Activated T-helper 1 cell treated with anti-CD3 and anti-CD28 coated beads, Interleukin-2, amount 50 U/mL, for 16 hours (primary cell): ENCODE data around the gene P2RX2.

Experiments used
- DNase-seq, 2 donors: peaks; one replicate each; pipeline ENCODE4 v3.0.0-alpha.2; 2020; ENCODE audit warnings: low read depth in 1 of 2, low spot score in 1 of 2

The P2RX2 gene

GRCh38 chr12:132618683-132619043, at the start of gene P2RX2:
Gene P2RX2 (plus strand): TSS chr12:132618776. CDS start chr12:132618817, 41 bp downstream.
- DNase-seq, result no peak

DNA sequence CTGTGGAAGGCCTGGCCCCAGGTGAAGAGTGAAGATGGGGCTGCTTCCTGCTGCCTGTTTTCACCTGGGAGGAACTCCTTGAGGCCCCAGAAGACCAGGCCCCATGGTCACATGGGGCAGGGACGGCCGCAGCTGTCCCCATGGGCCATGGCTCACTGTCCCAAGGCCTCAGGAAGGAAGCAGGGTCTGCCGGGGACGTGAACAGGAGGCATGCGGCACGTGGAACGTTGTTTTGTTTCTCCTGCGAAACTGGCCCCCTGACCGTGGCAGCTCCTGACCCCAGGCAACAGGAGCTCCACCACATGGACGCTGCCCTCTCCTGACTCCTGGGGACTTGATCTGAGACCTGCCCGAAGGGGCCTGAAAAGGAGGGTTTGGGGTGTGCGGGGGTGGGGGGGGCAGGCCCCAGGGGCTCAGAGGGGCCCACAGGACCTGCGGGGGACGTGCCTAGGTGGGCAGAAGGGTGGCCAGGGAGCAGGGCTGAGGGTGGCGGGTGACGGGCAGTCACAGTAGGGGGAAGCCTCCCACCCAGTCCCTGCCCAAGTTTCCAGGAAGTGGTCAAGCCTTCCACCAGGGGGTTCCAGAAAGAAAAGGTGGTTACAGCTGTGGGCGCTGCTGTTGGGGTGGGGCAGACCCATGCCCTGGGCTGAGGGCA, 49.6 kb upstream of the P2RX2 start:
- DNase-seq, result no peak

GRCh38 chr12:132569856-132570480, 48.6 kb upstream of the P2RX2 start:
- no peak for DNase-seq

DNA sequence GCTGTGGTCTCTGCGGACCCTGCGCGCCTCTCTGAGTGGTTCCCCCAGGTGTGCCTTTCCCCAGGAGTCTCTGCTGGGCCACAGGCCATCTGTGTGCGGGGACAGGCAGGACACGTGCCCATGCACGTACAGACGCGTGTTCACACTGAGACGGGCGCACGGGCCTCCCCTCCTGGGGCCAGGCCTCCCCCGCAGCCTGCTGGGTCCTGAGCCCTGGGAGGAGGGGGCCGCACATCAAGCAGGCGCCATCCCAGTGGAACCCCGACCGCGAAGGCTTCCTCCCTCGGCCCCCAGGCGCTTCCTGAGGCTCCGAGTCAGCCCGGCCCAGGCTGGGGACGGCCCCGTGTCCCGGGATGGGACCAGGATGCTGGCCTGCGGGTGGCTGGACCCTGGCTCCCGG, 47.9 kb upstream of the P2RX2 start:
- DNase-seq, result no peak

GRCh38 chr12:132571051-132571450, 47.5 kb upstream of the P2RX2 start:
- no peak for DNase-seq

DNA sequence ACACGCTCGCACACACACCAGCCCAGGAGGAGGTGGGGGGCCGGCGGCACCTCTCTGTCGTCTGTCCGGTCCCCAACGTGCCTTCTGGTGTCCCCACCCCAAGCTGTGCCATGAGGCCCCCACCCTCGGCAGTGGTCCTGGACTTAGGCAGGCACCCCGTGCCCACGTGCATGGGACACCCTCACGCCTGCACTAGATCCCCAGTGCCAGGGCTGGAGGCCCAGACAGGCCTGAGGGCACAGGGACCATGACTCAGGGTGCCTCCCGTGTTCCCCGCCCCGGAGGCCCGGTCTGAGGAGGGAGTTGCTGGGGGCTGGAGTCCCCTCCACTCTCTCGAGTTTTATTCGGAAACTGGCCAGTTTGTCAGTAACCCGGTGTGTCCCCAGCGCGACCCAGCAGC, 47.0 kb upstream of the P2RX2 start:
- DNase-seq, result no peak

- no peak for DNase-seq
These were observed 46.5 kb upstream of the P2RX2 start for GRCh38 chr12:132572106-132572505.

GRCh38 chr12:132572801-132573760, 45.5 kb upstream of the P2RX2 start:
- no peak for DNase-seq

DNA sequence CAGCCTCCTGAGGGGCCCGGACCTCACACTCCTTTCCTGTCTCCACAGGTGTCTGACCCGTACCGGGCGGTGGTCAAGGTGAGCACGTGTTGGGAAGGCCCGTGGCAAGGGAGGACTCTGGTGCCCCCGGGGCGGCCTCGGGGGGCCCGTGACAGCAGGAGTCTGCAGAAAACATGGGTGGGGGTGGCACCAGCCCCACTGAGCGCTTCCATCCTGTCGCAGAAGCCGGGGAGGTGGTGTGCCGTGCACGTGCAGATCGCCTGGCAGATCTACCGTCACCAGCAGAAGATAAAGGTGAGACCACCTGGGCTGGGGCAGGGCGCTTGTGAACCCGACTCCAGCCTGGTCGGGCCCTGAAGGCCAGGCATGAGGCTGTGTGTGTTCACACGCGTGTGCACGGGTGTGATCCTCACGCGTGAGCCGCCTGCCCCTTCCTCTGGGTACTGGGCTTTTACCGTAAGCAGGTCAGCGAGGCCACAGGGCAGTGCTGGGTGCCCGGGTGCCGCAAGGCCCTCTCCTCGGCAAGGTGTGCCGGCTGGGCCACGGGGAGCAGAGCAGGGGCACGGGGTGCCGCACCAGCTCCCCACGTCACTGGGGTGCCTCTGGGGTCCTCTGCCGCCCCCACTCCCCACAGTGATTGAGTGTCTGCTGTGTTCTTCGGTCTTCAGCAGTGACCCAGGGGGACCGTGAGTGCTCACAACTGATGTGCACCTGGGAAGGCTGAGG, 44.1 kb upstream of the P2RX2 start:
- DNase-seq, result no peak

DNA sequence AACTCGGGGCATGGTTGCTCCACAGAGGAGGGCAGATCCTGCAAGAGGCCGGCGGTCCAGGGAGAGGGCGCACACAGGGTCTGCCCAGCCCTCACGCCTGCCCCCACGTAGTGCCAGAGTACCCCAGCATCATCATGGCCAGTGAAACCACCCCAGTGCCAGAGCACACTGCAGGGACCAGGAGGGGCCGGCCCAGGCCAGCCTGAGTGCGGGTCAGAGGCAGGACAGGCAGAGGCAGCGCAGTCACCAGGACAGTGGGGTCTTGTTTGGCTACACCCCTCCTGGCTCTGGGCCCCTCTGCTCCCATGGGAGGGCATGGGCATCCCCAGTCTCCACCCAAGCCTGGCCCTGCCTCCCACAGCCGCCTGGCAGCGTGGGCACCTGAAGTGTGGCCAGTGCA, 42.9 kb upstream of the P2RX2 start:
- DNase-seq, result no peak

GRCh38 chr12:132576701-132577100, 41.9 kb upstream of the P2RX2 start:
- DNase-seq, result no peak

GRCh38 chr12:132577191-132577920, 41.2 kb upstream of the P2RX2 start:
- no peak for DNase-seq

GRCh38 chr12:132578118-132578517, 40.5 kb upstream of the P2RX2 start:
- no peak for DNase-seq

DNA sequence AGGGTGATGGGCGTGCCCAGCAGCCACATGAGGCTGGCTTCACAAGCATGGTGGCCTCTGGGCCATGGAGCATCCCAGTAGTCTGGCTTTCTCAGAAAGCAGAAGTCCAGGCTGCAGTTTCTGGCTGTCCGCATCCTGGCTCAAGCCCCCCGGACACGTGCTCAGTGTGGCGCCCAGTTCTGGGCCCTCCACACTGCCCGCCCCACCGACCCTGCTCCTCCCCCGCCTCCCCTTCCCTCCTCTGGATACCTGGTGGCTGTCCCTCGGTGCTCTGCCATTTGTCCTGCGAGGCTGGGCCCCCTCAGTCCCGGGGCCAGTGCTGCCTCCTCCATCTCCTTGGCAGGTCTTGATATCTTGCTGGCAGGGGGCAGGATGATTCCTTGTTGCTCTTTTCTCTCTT, 39.8 kb upstream of the P2RX2 start:
- no peak for DNase-seq

DNA sequence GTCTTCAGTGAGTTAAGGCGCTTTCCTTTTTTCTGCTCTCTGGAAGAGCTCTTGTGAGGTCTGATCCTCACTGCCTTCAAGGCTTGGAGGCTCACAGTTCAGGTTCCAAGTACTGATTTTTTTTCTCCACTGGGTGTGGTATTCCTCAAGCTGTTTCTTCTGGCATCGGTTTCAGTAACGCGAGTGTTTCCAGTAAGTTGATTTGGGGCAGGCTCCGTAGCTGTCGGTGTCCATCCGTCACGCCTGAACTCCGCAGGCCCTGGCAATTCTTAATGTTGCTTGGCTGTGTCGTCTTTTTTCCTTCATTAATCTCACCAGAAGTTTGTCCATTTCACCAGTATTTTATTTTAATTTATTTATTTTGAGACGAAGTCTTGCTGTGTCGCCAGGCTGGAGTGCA, 38.8 kb upstream of the P2RX2 start:
- DNase-seq, result no peak

GRCh38 chr12:132580701-132581292, 37.8 kb upstream of the P2RX2 start:
- DNase-seq, result no peak

DNA sequence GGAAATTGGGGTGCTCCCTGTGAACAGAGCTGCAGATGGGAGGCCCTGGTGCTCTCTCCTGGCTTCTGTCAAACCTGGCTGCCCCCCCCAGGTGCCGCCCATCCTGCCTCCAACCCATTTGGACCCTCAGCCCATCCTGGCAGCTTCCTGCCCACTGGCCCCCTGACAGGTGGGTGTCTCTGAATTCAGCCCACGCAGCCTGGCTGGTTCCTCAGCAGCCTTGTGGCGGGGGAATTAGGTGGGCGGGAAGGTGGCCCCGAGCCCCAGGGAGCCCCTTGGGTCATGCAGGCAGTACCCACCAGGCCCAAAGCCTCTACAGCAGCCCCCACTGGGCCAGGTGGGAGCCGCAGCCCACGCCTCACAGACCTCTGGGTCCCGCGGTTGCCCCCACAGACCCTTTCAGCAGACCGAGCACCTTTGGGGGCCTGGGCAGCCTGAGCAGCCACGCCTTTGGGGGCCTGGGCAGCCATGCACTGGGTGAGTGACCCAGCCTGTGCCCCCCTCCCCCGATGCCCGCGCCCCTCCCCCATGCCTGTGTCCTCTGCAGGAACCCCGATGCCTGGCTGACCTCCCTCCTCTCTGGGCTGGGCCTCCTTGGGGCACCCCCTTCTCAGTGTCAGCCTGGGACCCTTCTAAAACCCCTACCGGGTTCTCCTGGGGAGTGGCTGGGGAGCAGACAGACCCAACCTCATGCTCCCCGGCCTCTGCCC, 37.1 kb upstream of the P2RX2 start:
- DNase-seq, result no peak

DNA sequence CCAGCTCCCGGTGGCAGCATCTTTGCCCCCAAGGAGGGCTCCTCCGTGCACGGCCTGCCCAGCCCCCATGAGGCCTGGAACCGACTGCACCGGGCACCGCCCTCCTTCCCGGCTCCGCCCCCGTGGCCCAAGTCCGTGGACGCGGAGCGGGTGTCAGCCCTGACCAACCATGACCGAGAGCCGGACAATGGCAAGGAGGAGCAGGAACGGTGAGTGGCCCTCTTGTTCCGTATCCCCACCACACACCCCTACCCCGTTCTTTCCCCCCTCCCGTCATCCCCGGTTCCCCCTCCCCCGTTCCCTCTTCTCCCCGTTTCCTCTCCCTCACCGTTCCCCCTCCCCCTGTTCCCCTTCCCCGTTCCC, 36.5 kb upstream of the P2RX2 start:
- DNase-seq, result no peak

GRCh38 chr12:132582582-132583410, 35.8 kb upstream of the P2RX2 start:
- DNase-seq, result no peak
